Prostate gland (tissue), 2 donors: ENCODE results near the gene ARHGAP45.
A peak's percentile ranks its signal among the peaks of the same experiment; 100 is the strongest.

ENCODE experiments used
- POLR2A ChIP-seq: fragments of 450-650 bp; IDR thresholded peaks from one replicate; pipeline ENCODE4 v1.6.1; 2016; ENCODE audit warnings: antibody characterized with exemption, mild to moderate bottlenecking
- POLR2AphosphoS5 ChIP-seq: sonication (generic); formaldehyde crosslinking; IDR thresholded peaks from one replicate; pipeline ENCODE4 v1.6.1; 2017; ENCODE audit warnings: antibody characterized with exemption
- TF ChIP-seq, protein P1 (sequence below), 4 experiments: fragments of 200-600 bp in 2 of 4; fragments of 450-650 bp in 2 of 4; sonication (generic) in 2 of 4; IDR thresholded peaks; 1 replicate in 3 of 4; 2 replicates in 1 of 4; pipeline ENCODE4 v1.5.1; 2016 to 2019; ENCODE audit warnings: antibody characterized with exemption in 4 of 4, mild to moderate bottlenecking in 2 of 4, moderate library complexity in 2 of 4

DNA sequence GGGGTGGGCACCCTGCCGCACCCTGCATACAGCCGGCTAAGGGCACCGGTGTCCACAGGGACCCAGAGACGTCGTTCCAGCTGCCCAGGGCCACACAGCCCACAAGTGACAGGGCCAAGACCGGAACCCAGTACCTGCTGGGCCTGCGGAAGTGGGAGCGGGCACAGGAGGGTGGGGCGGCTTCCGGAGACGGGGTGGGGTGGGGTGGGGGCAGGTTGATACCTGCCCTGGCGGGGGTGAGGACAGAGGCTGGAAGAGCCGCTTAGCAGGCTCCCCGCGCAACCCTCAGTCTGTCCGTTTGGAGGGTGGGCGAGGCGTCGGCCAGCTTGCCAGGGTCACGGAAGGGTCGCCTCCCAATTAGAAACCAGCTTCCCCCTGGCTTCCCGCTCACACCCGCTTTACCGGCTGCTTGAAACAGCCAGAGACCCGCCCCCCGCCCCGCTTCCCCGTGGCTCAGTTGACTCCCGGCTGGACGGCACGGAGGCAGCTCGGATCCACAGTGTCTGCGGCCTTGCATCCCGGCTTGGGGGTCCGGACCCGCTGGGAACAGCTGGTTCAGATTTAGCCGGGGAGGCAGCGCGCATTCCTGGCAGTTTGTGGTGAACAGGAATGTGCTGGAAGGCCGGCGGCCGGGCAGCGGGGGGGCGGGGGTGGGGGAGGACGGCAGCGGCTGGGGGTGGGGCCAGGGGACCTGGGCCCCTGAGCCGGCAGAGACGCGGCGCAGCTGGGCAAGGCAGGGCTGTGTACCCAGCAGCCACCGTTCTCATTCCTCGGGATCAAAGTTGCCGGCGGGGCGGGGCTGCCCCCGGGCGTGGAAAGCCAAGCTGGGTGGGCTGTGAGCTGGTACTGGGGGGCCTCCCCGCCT is 38.7 kb upstream of the ARHGAP45 start:
- no peak for TF ChIP-seq POLR2AphosphoS5
- peak; percentile 68 for TF ChIP-seq POLR2A
- TF ChIP-seq, protein P1, sequence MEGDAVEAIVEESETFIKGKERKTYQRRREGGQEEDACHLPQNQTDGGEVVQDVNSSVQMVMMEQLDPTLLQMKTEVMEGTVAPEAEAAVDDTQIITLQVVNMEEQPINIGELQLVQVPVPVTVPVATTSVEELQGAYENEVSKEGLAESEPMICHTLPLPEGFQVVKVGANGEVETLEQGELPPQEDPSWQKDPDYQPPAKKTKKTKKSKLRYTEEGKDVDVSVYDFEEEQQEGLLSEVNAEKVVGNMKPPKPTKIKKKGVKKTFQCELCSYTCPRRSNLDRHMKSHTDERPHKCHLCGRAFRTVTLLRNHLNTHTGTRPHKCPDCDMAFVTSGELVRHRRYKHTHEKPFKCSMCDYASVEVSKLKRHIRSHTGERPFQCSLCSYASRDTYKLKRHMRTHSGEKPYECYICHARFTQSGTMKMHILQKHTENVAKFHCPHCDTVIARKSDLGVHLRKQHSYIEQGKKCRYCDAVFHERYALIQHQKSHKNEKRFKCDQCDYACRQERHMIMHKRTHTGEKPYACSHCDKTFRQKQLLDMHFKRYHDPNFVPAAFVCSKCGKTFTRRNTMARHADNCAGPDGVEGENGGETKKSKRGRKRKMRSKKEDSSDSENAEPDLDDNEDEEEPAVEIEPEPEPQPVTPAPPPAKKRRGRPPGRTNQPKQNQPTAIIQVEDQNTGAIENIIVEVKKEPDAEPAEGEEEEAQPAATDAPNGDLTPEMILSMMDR (IDR thresholded peaks at IDR 0.05) = no peak
